ENCODE results near the gene IL9R.
"Not testable (repeated sequence)": the region's sequence is repeated elsewhere in the genome, so short reads cannot be mapped to it uniquely, and the experiment has no call there.

Gene IL9R

DNA sequence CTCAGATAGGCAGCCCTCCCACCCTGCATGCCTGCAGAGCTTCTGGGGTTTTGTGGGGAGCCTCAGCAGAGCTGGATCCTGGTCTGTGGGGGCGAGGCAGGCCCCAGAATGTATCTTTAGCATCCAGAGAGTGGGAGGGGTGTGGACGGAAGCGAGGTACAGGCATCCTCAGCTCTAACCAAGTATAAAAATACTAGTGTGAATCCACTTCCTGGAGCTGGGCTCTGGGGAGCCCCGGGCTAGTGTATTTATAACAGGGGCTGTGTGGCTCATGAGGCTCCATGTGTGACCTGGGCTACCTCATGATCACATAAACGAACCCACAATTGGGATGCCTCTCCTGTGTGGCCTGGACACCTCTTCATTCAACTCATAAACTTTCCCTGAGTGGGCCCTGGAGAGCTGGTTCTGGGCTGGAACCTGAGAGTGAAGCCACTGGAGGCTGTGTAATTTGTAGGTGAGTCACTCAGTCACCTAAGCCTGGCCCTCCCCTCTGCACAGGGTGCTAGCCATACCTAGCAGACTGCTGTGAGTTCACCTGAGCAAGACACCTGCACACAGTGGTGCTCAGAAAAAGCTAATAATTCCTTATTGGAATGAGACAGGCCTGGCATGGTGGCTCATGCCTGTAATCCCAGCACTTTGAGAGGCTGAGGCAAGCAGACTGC lies 15.9 kb downstream of the IL9R start:
- H3K9me3 ChIP-seq (ENCODE audit: insufficient read depth, low read length); H2AFZ ChIP-seq (ENCODE audit: low read depth, low read length, severe bottlenecking); H3K27me3 ChIP-seq (ENCODE audit: low read length); H3K9me2 ChIP-seq (replicated peaks; ENCODE audit: insufficient read depth, low read length); H3K27ac ChIP-seq (ENCODE audit: low read depth, low read length); H3K4me3 ChIP-seq (ENCODE audit: insufficient read depth, low read length, poor library complexity, severe bottlenecking); H3K79me2 ChIP-seq (ENCODE audit: insufficient read depth, low read length); H3F3A ChIP-seq (ENCODE audit: insufficient read depth); H3K36me3 ChIP-seq (ENCODE audit: low read length); H4K20me1 ChIP-seq (ENCODE audit: low read depth, low read length); H3K9ac ChIP-seq (ENCODE audit: low read length); H3K4me2 ChIP-seq (ENCODE audit: low read depth, low read length, poor library complexity, severe bottlenecking): not testable (repeated sequence)

DNA sequence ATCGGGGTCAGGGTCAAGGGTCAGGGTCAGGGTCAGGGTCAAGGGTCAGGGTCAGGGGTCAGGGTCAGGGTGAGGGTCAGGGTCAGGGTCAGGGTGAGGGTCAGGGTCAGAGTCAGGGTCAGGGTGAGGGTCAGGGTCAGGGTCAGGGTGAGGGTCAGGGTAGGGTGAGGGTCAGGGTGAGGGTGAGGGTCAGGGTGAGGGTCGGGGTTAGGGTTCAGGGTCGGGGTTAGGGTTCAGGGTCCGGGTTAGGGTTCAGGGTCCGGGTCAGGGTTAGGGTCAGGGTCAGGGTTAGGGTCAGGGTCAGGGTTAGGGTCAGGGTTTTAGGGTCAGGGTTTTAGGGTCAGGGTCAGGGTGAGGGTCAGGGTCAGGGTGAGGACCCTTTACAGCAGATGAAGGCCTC lies 22.4 kb downstream of the IL9R start:
- H3K27ac ChIP-seq (ENCODE audit: low read depth, low read length); H4K20me1 ChIP-seq (ENCODE audit: low read depth, low read length); H3K79me2 ChIP-seq (ENCODE audit: insufficient read depth, low read length); H3K9ac ChIP-seq (ENCODE audit: low read length); H3K27me3 ChIP-seq (ENCODE audit: low read length); H3K4me2 ChIP-seq (ENCODE audit: low read depth, low read length, poor library complexity, severe bottlenecking); H3K4me3 ChIP-seq (ENCODE audit: insufficient read depth, low read length, poor library complexity, severe bottlenecking); H3K9me2 ChIP-seq (replicated peaks; ENCODE audit: insufficient read depth, low read length); H3K9me3 ChIP-seq (ENCODE audit: insufficient read depth, low read length); H3F3A ChIP-seq (ENCODE audit: insufficient read depth); H2AFZ ChIP-seq (ENCODE audit: low read depth, low read length, severe bottlenecking); H3K36me3 ChIP-seq (ENCODE audit: low read length): not testable (repeated sequence)

DNA sequence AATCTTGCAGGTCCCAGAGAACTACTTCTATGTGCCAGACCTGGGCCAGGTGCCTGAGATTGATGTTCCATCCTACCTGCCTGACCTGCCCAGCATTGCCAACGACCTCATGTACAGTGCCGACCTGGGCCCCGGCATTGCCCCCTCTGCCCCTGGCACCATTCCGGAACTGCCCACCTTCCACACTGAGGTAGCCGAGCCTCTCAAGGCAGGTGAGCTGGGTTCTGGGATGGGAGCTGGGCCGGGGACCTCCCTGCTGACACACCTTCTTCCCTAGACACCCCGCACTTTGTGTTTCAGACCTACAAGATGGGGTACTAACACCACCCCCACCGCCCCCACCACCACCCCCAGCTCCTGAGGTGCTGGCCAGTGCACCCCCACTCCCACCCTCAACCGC lies 25.5 kb downstream of the IL9R start:
- not testable (repeated sequence) for H3K27ac ChIP-seq (ENCODE audit: low read depth, low read length); H3K27me3 ChIP-seq (ENCODE audit: low read length); H4K20me1 ChIP-seq (ENCODE audit: low read depth, low read length); H3K9me3 ChIP-seq (ENCODE audit: insufficient read depth, low read length); H3K79me2 ChIP-seq (ENCODE audit: insufficient read depth, low read length); H3K4me3 ChIP-seq (ENCODE audit: insufficient read depth, low read length, poor library complexity, severe bottlenecking); H3K36me3 ChIP-seq (ENCODE audit: low read length); H3F3A ChIP-seq (ENCODE audit: insufficient read depth); H2AFZ ChIP-seq (ENCODE audit: low read depth, low read length, severe bottlenecking); H3K9me2 ChIP-seq (replicated peaks; ENCODE audit: insufficient read depth, low read length); H3K9ac ChIP-seq (ENCODE audit: low read length); H3K4me2 ChIP-seq (ENCODE audit: low read depth, low read length, poor library complexity, severe bottlenecking)

DNA sequence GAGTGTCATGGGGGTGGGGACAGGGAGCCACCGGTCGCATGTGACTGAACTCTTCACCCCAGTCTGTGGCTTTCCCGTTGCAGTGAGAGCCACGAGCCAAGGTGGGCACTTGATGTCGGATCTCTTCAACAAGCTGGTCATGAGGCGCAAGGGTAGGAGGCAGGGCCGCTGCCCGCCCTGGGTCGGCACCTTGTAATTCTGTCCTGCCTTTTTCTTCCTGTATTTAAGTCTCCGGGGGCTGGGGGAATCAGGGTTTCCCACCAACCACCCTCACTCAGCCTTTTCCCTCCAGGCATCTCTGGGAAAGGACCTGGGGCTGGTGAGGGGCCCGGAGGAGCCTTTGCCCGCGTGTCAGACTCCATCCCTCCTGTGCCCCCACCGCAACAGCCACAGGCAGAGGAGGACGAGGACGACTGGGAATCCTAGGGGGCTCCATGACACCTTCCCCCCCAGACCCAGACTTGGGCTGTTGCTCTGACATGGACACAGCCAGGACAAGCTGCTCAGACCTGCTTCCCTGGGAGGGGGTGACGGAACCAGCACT lies 27.5 kb downstream of the IL9R start:
- H3K9me3 ChIP-seq (ENCODE audit: insufficient read depth, low read length); H3K4me2 ChIP-seq (ENCODE audit: low read depth, low read length, poor library complexity, severe bottlenecking): not testable (repeated sequence)

DNA sequence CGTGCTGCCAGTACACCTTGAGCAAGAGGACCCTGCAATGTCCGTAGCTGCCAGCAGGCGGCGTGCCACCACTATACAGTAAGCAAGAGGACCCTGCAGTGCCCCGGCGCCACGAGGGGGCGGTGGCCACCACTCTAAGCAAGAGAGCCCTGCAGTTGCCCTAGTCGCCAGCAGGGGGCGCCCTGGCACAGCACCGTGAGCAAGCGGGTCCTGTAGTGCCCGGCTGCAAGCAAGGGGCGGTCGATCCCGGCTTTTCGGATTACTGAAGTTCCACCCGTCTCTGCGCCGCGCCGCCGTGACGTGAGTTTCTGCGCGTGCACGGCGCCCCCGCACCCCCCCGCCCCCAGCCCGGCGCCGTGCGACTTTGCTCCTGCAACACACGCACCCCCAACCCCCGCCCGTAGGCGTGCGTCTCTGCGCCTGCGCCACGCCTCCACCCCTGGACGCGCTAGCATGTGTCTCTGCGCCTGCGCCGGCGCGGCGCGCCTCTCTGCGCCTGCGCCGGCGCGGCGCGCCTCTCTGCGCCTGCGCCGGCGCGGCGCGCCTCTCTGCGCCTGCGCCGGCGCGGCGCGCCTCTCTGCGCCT lies 31.2 kb downstream of the IL9R start:
- not testable (repeated sequence) for H3K9me2 ChIP-seq (replicated peaks; ENCODE audit: insufficient read depth, low read length); H3K9ac ChIP-seq (ENCODE audit: low read length); H3F3A ChIP-seq (ENCODE audit: insufficient read depth); H2AFZ ChIP-seq (ENCODE audit: low read depth, low read length, severe bottlenecking); H3K4me3 ChIP-seq (ENCODE audit: insufficient read depth, low read length, poor library complexity, severe bottlenecking); H4K20me1 ChIP-seq (ENCODE audit: low read depth, low read length); H3K27ac ChIP-seq (ENCODE audit: low read depth, low read length); H3K4me2 ChIP-seq (ENCODE audit: low read depth, low read length, poor library complexity, severe bottlenecking); H3K36me3 ChIP-seq (ENCODE audit: low read length); H3K27me3 ChIP-seq (ENCODE audit: low read length); H3K79me2 ChIP-seq (ENCODE audit: insufficient read depth, low read length); H3K9me3 ChIP-seq (ENCODE audit: insufficient read depth, low read length)

More for the DNA sequence above, 27.5 kb downstream of the IL9R start:
- not testable (repeated sequence) for H2AFZ ChIP-seq (ENCODE audit: low read depth, low read length, severe bottlenecking); H3K36me3 ChIP-seq (ENCODE audit: low read length); H4K20me1 ChIP-seq (ENCODE audit: low read depth, low read length); H3K9ac ChIP-seq (ENCODE audit: low read length); H3K27ac ChIP-seq (ENCODE audit: low read depth, low read length); H3K4me3 ChIP-seq (ENCODE audit: insufficient read depth, low read length, poor library complexity, severe bottlenecking); H3K79me2 ChIP-seq (ENCODE audit: insufficient read depth, low read length); H3F3A ChIP-seq (ENCODE audit: insufficient read depth); H3K27me3 ChIP-seq (ENCODE audit: low read length); H3K9me2 ChIP-seq (replicated peaks; ENCODE audit: insufficient read depth, low read length)

DNA sequence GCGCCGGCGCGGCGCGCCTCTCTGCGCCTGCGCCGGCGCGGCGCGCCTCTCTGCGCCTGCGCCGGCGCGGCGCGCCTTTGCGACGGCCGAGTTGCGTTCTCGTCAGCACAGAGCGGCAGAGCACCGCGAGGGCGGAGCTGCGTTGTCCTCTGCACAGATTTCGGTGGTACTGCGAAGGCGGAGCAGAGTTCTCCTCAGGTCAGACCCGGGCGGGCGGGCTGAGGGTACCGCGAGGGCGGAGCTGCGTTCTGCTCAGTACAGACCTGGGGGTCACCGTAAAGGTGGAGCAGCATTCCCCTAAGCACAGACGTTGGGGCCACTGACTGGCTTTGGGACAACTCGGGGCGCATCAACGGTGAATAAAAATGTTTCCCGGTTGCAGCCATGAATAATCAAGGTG lies 31.8 kb downstream of the IL9R start:
- H3K9me3 ChIP-seq (ENCODE audit: insufficient read depth, low read length); H2AFZ ChIP-seq (ENCODE audit: low read depth, low read length, severe bottlenecking); H3K9me2 ChIP-seq (replicated peaks; ENCODE audit: insufficient read depth, low read length); H3K4me3 ChIP-seq (ENCODE audit: insufficient read depth, low read length, poor library complexity, severe bottlenecking); H3F3A ChIP-seq (ENCODE audit: insufficient read depth); H4K20me1 ChIP-seq (ENCODE audit: low read depth, low read length); H3K27ac ChIP-seq (ENCODE audit: low read depth, low read length); H3K4me2 ChIP-seq (ENCODE audit: low read depth, low read length, poor library complexity, severe bottlenecking); H3K9ac ChIP-seq (ENCODE audit: low read length); H3K36me3 ChIP-seq (ENCODE audit: low read length); H3K79me2 ChIP-seq (ENCODE audit: insufficient read depth, low read length); H3K27me3 ChIP-seq (ENCODE audit: low read length): not testable (repeated sequence)

DNA sequence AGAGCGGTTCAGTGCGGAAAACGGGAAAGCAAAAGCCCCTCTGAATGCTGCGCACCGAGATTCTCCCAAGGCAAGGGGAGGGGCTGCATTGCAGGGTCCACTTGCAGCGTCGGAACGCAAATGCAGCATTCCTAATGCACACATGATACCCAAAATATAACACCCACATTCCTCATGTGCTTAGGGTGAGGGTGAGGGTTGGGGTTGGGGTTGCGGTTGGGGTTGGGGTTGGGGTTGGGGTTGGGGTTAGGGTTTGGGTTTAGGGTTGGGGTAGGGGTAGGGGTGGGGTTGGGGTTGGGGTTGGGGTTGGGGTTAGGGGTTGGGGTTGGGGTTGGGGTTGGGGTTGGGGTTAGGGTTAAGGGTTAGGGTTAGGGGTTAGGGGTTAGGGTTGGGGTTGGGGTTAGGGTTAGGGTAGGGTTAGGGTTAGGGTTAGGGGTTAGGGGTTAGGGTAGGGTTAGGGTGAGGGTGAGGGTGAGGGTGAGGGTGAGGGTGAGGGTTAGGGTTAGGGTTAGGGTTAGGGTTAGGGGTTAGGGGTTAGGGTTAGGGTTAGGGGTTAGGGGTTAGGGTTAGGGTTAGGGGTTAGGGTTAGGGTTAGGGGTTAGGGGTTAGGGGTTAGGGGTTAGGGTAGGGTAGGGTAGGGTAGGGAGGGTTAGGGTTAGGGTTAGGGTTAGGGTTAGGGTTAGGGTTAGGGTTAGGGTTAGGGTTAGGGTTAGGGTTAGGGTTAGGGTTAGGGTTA lies 32.4 kb downstream of the IL9R start:
- not testable (repeated sequence) for H3K79me2 ChIP-seq (ENCODE audit: insufficient read depth, low read length); H3K9me3 ChIP-seq (ENCODE audit: insufficient read depth, low read length); H3K9ac ChIP-seq (ENCODE audit: low read length); H3K4me2 ChIP-seq (ENCODE audit: low read depth, low read length, poor library complexity, severe bottlenecking); H3K36me3 ChIP-seq (ENCODE audit: low read length); H3K27me3 ChIP-seq (ENCODE audit: low read length); H3F3A ChIP-seq (ENCODE audit: insufficient read depth); H3K9me2 ChIP-seq (replicated peaks; ENCODE audit: insufficient read depth, low read length); H3K4me3 ChIP-seq (ENCODE audit: insufficient read depth, low read length, poor library complexity, severe bottlenecking); H2AFZ ChIP-seq (ENCODE audit: low read depth, low read length, severe bottlenecking); H3K27ac ChIP-seq (ENCODE audit: low read depth, low read length); H4K20me1 ChIP-seq (ENCODE audit: low read depth, low read length)

DNA sequence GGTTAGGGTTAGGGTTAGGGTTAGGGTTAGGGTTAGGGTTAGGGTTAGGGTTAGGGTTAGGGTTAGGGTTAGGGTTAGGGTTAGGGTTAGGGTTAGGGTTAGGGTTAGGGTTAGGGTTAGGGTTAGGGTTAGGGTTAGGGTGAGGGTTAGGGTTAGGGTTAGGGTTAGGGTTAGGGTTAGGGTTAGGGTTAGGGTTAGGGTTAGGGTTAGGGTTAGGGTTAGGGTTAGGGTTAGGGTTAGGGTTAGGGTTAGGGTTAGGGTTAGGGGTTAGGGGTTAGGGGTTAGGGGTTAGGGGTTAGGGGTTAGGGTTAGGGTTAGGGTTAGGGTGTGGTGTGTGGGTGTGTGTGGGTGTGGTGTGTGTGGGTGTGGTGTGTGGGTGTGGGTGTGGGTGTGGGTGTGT lies 33.0 kb downstream of the IL9R start:
- not testable (repeated sequence) for H3K27me3 ChIP-seq (ENCODE audit: low read length); H3K4me3 ChIP-seq (ENCODE audit: insufficient read depth, low read length, poor library complexity, severe bottlenecking); H4K20me1 ChIP-seq (ENCODE audit: low read depth, low read length); H3K79me2 ChIP-seq (ENCODE audit: insufficient read depth, low read length); H3K9me2 ChIP-seq (replicated peaks; ENCODE audit: insufficient read depth, low read length); H3K27ac ChIP-seq (ENCODE audit: low read depth, low read length); H2AFZ ChIP-seq (ENCODE audit: low read depth, low read length, severe bottlenecking); H3K9me3 ChIP-seq (ENCODE audit: insufficient read depth, low read length); H3K9ac ChIP-seq (ENCODE audit: low read length); H3K36me3 ChIP-seq (ENCODE audit: low read length); H3K4me2 ChIP-seq (ENCODE audit: low read depth, low read length, poor library complexity, severe bottlenecking); H3F3A ChIP-seq (ENCODE audit: insufficient read depth)
